Activated T-cell treated with anti-CD3 and anti-CD28 coated beads for 1 hour (primary cell): ENCODE measurements around the gene DNASE1L1.

ENCODE experiments used
- DNase-seq: peaks from one replicate; pipeline ENCODE4 v3.0.0-alpha.2; 2020; ENCODE audit warnings: low read depth

The DNASE1L1 gene

DNA sequence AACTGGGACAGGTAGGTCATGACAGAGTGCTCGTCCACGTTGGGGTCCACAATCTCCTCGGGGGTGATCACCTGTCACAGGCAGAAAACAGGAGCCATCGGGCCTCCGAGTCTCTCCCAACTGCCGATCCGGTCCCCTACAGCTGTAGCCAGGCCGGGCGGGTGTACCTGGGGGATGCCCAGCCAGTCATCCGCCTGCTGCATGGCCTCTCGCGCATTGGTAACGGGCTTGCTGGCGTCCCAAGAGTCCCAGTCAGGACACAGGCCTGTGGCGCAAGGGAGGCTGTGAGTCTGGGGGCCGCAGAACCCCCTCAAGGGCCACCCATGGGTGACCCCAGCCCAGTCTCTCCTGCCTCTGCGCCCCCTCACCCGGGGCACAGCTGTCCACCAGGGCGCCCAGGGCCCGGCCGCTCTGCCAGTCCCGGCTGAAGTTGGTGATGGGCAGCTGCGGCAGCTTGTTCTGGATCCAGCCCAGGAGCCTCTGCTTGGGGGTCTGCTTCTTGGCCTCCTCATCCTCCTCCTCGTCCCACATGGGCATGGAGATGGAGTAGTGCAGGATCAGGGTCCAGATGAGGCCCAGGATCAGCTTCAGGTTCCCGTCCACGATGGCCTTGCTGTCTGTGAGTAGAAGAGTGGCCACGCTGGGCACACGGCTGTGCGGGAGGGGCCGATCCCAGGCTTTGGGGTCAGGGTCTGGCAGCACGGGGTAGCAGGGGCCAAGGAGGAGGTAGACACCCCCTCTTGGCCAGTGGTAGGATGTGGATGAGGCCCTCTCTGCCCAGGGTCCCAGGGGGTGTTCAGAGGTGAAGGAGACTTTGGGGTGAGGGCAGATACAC lies 41.4 kb downstream of the DNASE1L1 start:
- DNase-seq: no peak

GRCh38 chrX:154366666-154367055 lies 42.4 kb downstream of the DNASE1L1 start:
- no peak for DNase-seq

- no peak for DNase-seq
Measured at GRCh38 chrX:154365997-154366665, 42.9 kb downstream of the DNASE1L1 start.

GRCh38 chrX:154365052-154365600 lies 43.9 kb downstream of the DNASE1L1 start:
- no peak for DNase-seq

DNA sequence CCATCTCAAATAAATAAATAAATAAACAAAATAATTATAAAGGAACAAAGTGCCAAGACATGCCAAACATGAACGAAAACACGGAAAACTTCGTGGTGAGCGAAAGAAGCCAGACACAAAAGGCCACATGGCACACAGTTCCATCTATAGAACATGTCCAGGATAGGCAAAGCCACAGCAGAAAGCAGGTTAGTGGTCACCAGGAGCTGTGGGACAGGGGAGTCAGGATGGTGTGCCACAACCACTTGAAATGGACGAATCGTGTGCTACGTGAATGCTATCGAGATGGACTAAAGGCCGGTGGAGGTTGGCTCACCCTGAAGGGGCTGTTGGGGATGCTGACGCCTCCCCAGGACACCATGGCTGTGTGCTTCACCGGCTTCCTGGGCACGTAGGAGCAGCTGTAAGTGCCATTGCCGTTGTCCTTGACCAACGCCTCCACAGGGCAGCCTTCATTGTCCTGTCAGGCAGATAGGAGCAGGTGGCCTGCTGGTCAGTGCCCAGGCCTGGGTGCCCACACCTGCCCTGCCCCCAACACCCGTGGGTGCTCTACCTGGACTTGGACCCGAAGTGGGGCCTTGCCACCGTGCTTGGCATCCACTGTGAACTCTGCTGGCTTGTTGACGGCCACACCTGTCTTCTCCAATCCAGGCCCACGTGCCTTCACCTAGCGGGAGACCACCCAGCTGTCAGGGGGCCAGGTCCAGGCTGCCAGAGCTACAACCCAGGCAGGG lies 45.2 kb downstream of the DNASE1L1 start:
- DNase-seq: no peak

DNA sequence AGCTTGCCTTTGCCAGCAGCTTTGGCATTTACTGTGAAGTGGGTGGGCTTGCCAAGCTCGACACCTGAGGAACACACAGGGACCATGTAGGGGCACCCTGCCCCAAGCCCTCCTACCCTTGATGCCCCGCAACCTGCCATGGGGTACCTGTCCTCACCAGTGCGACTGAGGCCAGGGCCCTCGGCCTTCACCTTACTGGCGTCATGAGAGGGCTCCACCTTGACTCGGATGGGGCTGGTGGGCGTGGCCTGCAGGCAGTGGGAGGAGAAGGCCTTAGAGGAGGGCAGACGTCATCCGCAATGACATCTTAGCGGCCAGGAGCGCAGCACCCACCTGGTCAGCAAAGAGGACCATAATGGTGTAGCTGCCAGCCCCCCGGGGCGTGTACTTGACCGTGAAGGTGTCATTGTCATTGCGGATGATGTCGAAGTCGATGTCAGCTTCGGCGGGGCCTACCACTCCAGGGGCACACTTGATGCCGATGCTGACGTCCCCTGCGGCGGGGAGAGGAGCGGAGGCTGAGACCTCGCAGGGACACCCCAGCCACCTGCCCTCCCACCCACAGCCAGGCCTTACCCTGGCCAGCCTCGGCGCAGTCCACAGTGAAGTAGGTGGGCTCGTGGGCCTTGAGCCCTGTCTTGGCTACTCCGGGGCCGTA lies 46.8 kb downstream of the DNASE1L1 start:
- no peak for DNase-seq

DNA sequence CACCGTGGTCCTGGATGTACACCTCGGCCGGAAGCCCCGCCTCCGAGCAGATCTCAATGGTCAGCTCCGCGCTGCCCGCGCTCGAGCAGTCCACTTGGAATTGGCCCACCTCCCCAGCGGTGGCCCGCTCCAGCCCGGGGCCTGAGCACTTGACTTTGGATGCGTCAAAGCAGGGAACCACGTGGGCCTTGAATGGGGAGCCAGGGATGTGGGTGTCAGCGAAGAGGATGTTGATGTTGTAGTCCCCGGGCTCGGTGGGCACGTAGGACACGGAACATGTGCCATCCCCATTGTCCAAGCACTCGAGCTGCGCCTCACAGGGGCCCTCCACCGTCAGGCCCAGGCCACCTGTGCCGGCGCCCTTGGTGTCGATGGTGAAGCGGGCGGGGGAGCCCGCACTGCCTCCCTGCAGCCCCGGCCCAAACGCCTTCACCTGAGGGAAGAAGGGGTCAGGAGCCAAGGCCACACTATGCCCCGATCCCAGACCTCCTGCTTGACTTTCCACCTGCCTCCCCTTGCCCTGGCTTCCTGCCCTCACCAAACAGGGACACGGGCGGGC lies 48.8 kb downstream of the DNASE1L1 start:
- DNase-seq: no peak

DNA sequence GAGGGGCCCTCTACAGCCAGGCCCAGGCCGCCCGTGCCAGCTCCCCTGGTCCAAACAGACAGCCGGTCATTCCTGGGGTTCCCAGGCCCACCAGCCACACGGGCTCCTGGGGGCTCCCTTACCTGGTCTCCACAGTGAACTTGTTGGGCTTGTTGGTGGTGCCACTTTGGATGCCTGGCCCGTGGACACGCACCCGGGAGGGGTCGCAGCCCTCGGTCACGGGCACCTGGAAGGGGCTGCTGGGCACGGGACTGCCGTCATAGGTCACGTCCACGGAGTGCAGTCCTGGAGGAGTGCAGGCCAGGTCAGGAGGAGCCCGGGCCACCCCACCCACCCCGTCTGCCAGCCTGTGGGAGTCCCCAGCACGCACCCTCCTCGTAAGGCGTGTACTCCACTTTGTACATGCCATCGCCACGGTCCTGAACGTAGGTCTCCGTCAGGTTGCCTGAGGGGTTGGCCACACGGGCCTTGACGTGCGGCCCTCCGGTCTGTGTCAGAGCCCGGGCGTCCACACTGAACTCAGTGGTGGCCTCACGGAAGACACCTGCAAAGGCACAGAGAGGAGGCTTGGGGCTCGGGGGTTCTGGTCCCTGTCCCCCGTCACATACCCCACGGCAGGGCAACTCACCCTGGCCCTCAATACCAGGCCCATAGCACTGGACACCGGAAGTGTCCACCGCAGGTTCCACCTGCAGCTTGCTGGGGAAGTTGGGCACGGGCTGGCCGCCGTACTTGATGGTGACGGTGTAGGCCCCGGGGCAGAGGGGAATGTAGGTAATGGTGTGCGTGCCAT lies 49.5 kb downstream of the DNASE1L1 start:
- DNase-seq: no peak

DNA sequence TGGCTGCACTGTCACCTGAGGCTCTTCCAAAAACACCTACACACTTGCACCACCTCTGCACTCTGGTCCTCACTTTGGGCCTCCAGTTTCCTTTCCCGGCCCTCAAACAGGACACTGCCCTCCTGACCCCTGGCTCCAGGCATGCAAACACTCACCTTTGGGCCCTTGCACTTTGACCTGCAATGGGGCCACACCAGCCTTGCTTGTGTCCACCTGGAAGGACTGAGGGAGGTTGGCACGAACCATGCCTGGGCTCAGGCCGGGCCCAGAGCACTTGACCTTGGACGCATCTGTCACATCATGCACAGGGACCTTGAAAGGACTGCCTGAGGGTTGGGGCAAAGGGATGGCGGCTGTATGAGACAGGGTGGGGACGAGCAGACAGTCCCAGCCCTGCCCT lies 50.2 kb downstream of the DNASE1L1 start:
- DNase-seq: no peak

DNA sequence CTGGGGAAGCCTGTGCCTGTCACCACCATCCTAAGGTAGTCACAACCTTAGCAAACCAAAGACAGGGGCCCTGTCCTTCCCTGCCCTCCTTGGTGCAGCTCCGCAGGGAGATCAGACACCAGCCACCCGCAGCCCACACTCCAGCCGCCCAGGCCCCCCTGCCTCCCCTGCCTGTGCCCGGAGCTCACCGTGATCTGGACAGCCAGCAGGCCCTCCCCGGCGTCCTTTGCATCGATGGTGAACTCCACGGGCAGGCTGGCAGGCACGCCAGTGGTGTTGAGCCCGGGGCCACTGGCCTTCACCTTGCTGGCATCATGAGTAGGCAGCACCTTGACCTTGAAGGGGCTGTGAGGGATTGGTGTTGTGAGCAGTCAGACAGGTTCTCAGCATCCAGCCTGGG lies 51.0 kb downstream of the DNASE1L1 start:
- no peak for DNase-seq

DNA sequence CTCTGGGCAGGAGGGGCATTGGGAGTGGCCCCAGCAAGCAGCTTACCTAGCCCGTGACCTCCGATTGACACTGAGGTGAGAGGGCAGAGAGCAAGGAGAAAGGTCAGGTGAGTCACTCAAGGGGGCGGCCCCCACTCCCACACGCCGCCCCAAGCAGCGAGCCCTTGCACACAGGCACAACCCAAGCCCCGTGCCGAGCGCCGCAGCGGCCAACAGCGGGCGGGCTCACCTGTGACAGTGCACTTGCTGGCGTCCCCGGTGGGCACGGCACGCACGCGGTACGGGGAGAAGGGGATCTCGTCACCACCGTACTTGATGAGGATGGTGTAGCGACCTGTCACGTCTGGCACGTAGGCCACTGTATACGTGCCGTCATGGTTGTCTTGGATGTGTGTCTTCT lies 51.8 kb downstream of the DNASE1L1 start:
- DNase-seq: no peak

GRCh38 chrX:154356596-154356995 lies 52.5 kb downstream of the DNASE1L1 start:
- no peak for DNase-seq

GRCh38 chrX:154355776-154356140 lies 53.3 kb downstream of the DNASE1L1 start:
- no peak for DNase-seq

DNA sequence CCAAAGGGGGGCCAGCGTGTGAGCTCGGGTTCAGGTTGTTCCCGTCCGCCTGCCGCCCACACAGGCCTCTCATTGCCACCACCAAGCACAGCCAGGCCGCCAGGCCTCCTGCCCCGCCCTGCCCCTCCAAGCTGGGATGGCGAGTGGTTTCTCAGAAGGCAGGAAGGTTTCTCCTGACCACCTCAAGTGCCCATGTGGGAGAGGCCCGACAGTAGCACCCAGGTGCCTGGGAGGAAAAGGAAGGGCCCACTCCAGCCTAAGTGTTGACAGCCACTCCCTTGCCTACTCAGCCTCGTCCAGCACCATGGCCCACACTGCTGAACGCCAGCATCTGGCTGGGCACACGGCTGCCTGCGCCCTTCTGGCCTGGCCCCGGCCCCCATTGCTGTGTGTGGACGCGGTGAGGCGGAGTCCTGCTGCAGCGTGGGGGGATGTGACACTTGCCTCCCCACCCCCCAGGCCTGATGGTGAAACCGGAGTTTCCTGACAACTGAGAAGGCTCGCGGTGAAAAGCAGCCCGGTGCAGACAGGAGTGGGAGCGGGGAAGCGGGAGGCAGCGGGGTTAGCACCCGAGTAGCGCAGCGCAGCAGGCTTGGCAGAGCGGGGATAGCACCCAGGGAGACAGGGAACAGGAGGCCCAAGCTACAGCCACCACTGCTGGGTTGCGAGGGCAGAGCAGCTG lies 53.8 kb downstream of the DNASE1L1 start:
- DNase-seq: no peak

DNA sequence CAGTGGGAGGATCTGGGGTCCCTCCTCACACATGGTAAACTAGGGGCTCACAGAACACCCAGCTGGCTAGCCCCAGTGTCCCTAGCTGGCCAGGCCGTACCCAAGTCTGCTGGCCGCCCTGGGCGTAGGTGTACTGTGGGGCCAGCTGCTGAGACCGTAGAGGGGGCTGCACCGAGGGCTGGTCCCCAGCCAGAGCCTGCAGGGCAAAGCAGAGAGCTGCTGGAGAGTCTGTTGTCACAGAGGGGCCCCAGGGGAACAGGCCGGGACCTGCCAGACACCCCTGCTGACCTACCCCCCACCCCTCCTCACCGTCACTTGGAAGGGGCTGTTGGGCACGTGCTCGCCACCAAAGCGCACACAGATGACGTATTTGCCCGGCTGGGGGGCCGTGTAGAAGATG lies 54.5 kb downstream of the DNASE1L1 start:
- no peak for DNase-seq

- no peak for DNase-seq
Measured at GRCh38 chrX:154354013-154354412, 55.0 kb downstream of the DNASE1L1 start.

DNA sequence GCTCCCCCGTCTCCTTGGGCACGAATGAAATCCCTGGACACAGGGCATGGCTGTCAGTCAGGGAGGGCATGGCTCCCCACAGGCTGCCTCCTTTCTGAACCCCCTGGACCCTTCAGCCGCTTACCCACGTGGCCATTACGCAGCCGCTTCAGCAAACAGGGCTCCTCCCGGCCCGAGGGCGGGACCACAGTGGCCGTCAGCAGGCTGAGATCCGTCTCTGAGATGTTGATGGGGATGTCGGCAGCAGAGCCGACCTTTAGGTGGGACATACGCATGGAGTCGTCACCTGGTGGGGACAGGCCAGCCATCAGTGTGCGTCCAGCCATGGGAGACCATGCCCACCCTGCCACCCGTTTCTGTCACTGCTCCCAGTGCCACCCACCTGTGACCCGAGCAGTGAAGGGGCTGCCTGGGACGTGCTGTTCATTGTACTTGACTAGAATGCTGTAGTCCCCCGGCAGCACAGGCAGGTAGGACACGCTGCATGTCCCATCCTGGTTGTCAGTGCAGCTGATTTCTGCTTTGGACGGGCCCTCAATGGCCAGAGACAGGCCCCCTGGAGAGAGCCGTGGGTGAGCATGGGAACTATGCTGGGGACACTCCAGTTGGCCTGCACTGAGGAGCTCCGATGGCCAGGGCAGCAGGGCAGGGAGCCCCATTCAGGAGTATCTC lies 55.7 kb downstream of the DNASE1L1 start:
- no peak for DNase-seq

- no peak for DNase-seq
Measured at GRCh38 chrX:154352466-154352865, 56.6 kb downstream of the DNASE1L1 start.

- DNase-seq: no peak
Measured at GRCh38 chrX:154352012-154352401, 57.0 kb downstream of the DNASE1L1 start.
